ENCODE measurements around the gene UPK1A.
"Not testable (repeated sequence)": the region's sequence is repeated elsewhere in the genome, so short reads cannot be mapped to it uniquely, and the experiment has no call there.

The UPK1A gene

DNA sequence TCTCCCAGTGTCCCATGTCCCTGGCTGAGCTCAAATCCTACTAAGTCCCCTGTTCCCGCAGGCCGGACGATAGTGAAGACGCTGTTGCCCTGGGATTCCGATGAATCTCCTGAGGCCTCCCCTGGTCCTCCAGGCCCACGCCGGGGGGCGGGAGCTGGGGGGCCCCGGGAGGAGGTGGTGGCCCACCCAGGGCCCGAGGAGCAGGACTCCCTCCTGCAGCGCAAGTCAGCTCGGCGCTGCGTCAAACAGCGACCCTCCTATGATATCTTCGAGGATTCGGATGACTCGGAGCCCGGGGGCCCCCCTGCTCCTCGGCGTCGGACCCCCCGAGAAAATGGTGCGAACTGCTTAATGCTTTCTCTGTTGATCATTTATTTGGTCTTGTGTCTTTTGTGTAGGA is 57.4 kb downstream of the UPK1A start:
- no peak overlapping the region for H3K4me3 ChIP-seq (ENCODE audit: severe bottlenecking)
- TF ChIP-seq, protein P1, sequence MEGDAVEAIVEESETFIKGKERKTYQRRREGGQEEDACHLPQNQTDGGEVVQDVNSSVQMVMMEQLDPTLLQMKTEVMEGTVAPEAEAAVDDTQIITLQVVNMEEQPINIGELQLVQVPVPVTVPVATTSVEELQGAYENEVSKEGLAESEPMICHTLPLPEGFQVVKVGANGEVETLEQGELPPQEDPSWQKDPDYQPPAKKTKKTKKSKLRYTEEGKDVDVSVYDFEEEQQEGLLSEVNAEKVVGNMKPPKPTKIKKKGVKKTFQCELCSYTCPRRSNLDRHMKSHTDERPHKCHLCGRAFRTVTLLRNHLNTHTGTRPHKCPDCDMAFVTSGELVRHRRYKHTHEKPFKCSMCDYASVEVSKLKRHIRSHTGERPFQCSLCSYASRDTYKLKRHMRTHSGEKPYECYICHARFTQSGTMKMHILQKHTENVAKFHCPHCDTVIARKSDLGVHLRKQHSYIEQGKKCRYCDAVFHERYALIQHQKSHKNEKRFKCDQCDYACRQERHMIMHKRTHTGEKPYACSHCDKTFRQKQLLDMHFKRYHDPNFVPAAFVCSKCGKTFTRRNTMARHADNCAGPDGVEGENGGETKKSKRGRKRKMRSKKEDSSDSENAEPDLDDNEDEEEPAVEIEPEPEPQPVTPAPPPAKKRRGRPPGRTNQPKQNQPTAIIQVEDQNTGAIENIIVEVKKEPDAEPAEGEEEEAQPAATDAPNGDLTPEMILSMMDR (IDR thresholded peaks at IDR 0.05; ENCODE audit: poor library complexity, severe bottlenecking): no peak
- no peaks in the 10 kb centered on the region for H3K4me1 ChIP-seq (ENCODE audit: insufficient read depth, poor library complexity, severe bottlenecking)
- peaks cover 79% of the 10 kb centered on the region for H3K36me3 ChIP-seq (ENCODE audit: low read depth)
- no peak for ATAC-seq (ENCODE audit: low read depth)
- H3K27ac ChIP-seq (ENCODE audit: poor library complexity, severe bottlenecking): no peak overlapping the region
- H3K9me3 ChIP-seq (ENCODE audit: severe bottlenecking): no peaks in the 10 kb centered on the region
- no peaks in the 10 kb centered on the region for H3K27me3 ChIP-seq (ENCODE audit: insufficient read depth, poor library complexity, severe bottlenecking)
- no peak for DNase-seq (ENCODE audit: low spot score)

DNA sequence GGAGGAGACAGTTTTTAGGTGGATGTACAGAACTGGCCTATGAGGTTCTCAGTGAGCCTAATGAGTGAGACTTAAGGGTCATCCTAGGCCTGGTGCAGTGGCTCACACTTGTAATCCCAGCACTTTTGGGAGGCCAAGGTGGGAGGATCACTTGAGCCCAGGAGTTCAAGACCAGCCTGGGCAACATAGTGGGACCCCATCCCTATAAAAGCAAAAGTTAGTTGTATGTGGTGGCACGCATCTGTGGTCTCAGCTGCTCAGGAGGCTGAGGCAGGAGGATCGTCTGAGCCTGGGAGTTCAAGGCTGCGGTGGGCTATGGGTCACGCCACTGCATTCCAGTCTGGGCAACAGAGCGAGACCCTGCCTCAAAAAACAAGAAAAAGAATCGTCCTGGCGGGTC is 57.8 kb downstream of the UPK1A start:
- not testable (repeated sequence) for H3K27ac ChIP-seq (ENCODE audit: poor library complexity, severe bottlenecking); H3K4me3 ChIP-seq (ENCODE audit: severe bottlenecking); H3K4me1 ChIP-seq (ENCODE audit: insufficient read depth, poor library complexity, severe bottlenecking); DNase-seq (ENCODE audit: low spot score); H3K27me3 ChIP-seq (ENCODE audit: insufficient read depth, poor library complexity, severe bottlenecking); ATAC-seq (ENCODE audit: low read depth); H3K9me3 ChIP-seq (ENCODE audit: severe bottlenecking)
- peaks cover 83% of the 10 kb centered on the region for H3K36me3 ChIP-seq (ENCODE audit: low read depth)

DNA sequence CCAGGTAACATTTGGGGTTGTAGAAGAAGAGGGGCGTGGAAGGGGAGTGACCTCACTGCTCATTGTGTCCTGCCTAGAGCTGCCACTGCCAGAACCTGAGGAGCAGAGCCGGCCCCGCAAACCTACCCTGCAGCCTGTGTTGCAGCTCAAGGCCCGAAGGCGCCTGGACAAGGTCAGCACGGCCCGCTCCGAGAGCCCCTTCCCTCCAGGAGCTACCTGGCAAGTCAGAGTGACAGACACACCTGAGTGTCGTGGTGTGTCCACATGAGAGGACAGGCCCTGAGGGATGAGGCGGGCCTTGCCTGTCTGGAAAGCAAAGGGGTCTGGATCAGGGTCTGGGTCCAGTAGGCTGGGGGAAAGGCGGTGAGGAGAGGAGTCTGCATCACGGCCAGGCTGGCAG is 58.2 kb downstream of the UPK1A start:
- Histone ChIP-seq H3K4me1 (ENCODE audit: insufficient read depth, poor library complexity, severe bottlenecking) (no peaks in the 10 kb centered on the region), H3K27me3 (ENCODE audit: insufficient read depth, poor library complexity, severe bottlenecking) (no peaks in the 10 kb centered on the region), H3K27ac (ENCODE audit: poor library complexity, severe bottlenecking) (no peak overlapping the region), H3K36me3 (ENCODE audit: low read depth) (peaks cover 84% of the 10 kb centered on the region), H3K9me3 (ENCODE audit: severe bottlenecking) (no peaks in the 10 kb centered on the region), H3K4me3 (ENCODE audit: severe bottlenecking) (no peak overlapping the region)
- ATAC-seq (ENCODE audit: low read depth): no peak
- TF ChIP-seq, protein P1 (IDR thresholded peaks at IDR 0.05; ENCODE audit: poor library complexity, severe bottlenecking): no peak
- no peak for DNase-seq (ENCODE audit: low spot score)

DNA sequence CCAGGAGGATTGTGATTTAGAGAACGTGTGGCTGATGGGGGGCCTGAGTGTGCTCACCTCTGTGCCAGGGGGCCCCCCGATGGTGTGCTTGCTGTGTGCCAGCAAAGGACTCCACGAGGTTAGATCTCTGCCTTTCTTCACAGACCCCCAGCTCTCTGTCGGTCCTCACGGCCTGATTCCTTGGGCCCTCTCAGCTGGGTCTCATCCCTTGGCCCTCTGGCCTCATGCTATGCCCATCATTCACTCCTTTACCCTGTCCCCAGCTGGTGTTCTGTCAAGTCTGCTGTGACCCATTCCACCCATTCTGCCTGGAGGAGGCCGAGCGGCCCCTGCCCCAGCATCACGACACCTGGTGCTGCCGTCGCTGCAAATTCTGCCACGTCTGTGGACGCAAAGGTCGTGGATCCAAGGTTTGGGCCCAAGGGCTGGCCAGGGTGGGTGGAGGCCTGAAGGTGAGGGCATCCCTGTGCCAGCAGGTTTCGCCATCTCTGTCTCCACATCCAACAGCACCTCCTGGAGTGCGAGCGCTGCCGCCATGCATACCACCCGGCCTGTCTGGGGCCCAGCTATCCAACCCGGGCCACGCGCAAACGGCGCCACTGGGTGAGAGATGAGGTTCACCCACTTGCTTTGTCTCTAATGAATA is 59.0 kb downstream of the UPK1A start:
- H3K4me3 ChIP-seq (ENCODE audit: severe bottlenecking): no peak overlapping the region
- no peaks in the 10 kb centered on the region for H3K4me1 ChIP-seq (ENCODE audit: insufficient read depth, poor library complexity, severe bottlenecking)
- ATAC-seq (ENCODE audit: low read depth) (no peak), DNase-seq (ENCODE audit: low spot score) (peak; percentile 62)
- TF ChIP-seq, protein P1 (IDR thresholded peaks at IDR 0.05; ENCODE audit: poor library complexity, severe bottlenecking): no peak
- H3K27me3 ChIP-seq (ENCODE audit: insufficient read depth, poor library complexity, severe bottlenecking): no peaks in the 10 kb centered on the region
- H3K9me3 ChIP-seq (ENCODE audit: severe bottlenecking): no peaks in the 10 kb centered on the region
- no peak overlapping the region for H3K27ac ChIP-seq (ENCODE audit: poor library complexity, severe bottlenecking)
- peaks cover 85% of the 10 kb centered on the region for H3K36me3 ChIP-seq (ENCODE audit: low read depth)

DNA sequence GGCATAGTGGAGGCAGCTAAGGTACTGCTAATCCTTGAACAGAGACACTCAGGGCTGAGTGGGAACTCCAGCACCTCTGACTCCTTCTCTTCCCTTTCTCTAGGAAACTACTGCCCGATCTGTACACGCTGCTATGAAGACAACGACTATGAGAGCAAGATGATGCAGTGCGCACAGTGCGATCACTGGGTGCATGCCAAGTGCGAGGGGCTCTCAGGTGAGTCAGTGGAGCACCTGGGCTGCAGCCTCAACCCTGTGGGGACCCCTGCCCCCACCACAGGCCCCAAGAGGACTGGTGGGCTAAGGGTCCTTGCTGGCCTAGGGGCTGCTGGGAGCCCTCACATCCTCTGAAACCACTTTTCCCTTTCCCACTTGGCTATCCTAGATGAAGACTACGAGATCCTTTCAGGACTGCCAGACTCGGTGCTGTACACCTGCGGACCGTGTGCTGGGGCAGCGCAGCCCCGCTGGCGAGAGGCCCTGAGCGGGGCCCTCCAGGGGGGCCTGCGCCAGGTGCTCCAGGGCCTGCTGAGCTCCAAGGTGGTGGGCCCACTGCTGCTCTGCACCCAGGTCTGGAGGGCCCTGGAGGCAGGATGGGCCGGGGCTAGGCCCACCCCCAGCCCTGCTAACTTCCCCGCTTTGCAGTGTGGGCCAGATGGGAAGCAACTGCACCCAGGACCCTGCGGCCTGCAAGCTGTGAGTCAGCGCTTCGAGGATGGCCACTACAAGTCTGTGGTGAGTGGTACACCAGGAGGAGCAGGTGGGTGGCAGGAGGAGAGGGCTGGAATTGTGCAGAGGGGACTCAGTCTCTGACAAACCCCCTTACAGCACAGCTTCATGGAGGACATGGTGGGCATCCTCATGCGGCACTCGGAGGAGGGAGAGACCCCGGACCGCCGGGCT is 61.0 kb downstream of the UPK1A start:
- no peak overlapping the region for H3K27ac ChIP-seq (ENCODE audit: poor library complexity, severe bottlenecking)
- H3K4me3 ChIP-seq (ENCODE audit: severe bottlenecking): no peak overlapping the region
- H3K36me3 ChIP-seq (ENCODE audit: low read depth): peaks cover 96% of the 10 kb centered on the region
- H3K27me3 ChIP-seq (ENCODE audit: insufficient read depth, poor library complexity, severe bottlenecking): no peaks in the 10 kb centered on the region
- H3K4me1 ChIP-seq (ENCODE audit: insufficient read depth, poor library complexity, severe bottlenecking): no peaks in the 10 kb centered on the region
- DNase-seq (ENCODE audit: low spot score): no peak
- no peaks in the 10 kb centered on the region for H3K9me3 ChIP-seq (ENCODE audit: severe bottlenecking)
- TF ChIP-seq, protein P1 (IDR thresholded peaks at IDR 0.05; ENCODE audit: poor library complexity, severe bottlenecking): no peak
- no peak for ATAC-seq (ENCODE audit: low read depth)
